ENCODE data around the gene SARNP.

Gene SARNP

GRCh38 chr12:55707841-55708694 lies 109.5 kb downstream of the SARNP start, which contains the start of gene ITGA7:
TSS of gene ITGA7 (minus strand) at chr12:55707904. CDS start at chr12:55707682, 222 bp downstream.
- DNase-seq (ENCODE audit: low read depth) = peak; percentile 58

Data from activated T-cell treated with anti-CD3 and anti-CD28 coated beads for 48 hours (primary cell).